HG03064 (cell line): ENCODE measurements around the gene C16orf54.
"Not testable (repeated sequence)": the region's sequence is repeated elsewhere in the genome, so short reads cannot be mapped to it uniquely, and the experiment has no call there.

Experiments used
- ATAC-seq: cut with Tn5 transposase; IDR thresholded peaks from one replicate; pipeline ENCODE4 v1.9.1; 2021; ENCODE audit warnings: low read depth; ENCODE audit not compliant: unreplicated experiment

C16orf54 gene

GRCh38 chr16:29710227-29711219 is 35.3 kb downstream of the C16orf54 start:
- ATAC-seq: no peak

- not testable (repeated sequence) for ATAC-seq
Measured at GRCh38 chr16:29709657-29710056, 36.1 kb downstream of the C16orf54 start.

- ATAC-seq: no peak
Measured at GRCh38 chr16:29708917-29709600, 36.7 kb downstream of the C16orf54 start.

GRCh38 chr16:29707160-29707559 is 38.6 kb downstream of the C16orf54 start:
- ATAC-seq: not testable (repeated sequence)

- ATAC-seq: no peak
Measured at GRCh38 chr16:29705030-29705429, 40.8 kb downstream of the C16orf54 start.

GRCh38 chr16:29702269-29702668 is 43.5 kb downstream of the C16orf54 start:
- no peak for ATAC-seq

GRCh38 chr16:29701214-29701555 is 44.6 kb downstream of the C16orf54 start:
- no peak for ATAC-seq

GRCh38 chr16:29700253-29700987 is 45.4 kb downstream of the C16orf54 start:
- ATAC-seq: no peak

- ATAC-seq: no peak
Measured at GRCh38 chr16:29699324-29700219, 46.2 kb downstream of the C16orf54 start.

GRCh38 chr16:29698484-29699323 is 47.1 kb downstream of the C16orf54 start:
- no peak for ATAC-seq

GRCh38 chr16:29698042-29698441 is 47.7 kb downstream of the C16orf54 start:
- no peak for ATAC-seq

- no peak for ATAC-seq
Measured at GRCh38 chr16:29697391-29697790, 48.4 kb downstream of the C16orf54 start.

- ATAC-seq: no peak
Measured at GRCh38 chr16:29696881-29697331, 48.9 kb downstream of the C16orf54 start.

- not testable (repeated sequence) for ATAC-seq
Measured at GRCh38 chr16:29695675-29696074, 50.1 kb downstream of the C16orf54 start.

- no peak for ATAC-seq
Measured at GRCh38 chr16:29694384-29695195, 51.2 kb downstream of the C16orf54 start.

- ATAC-seq: not testable (repeated sequence)
Measured at GRCh38 chr16:29692606-29693005, 53.2 kb downstream of the C16orf54 start.
